Femur (tissue), 1 donor: ENCODE measurements around the gene TOE1.
A peak's percentile ranks its signal among the peaks of the same experiment; 100 is the strongest.

Experiments
- DNase-seq: peaks from one replicate; pipeline ENCODE4 v3.0.0-alpha.2; 2017

Gene TOE1

DNA sequence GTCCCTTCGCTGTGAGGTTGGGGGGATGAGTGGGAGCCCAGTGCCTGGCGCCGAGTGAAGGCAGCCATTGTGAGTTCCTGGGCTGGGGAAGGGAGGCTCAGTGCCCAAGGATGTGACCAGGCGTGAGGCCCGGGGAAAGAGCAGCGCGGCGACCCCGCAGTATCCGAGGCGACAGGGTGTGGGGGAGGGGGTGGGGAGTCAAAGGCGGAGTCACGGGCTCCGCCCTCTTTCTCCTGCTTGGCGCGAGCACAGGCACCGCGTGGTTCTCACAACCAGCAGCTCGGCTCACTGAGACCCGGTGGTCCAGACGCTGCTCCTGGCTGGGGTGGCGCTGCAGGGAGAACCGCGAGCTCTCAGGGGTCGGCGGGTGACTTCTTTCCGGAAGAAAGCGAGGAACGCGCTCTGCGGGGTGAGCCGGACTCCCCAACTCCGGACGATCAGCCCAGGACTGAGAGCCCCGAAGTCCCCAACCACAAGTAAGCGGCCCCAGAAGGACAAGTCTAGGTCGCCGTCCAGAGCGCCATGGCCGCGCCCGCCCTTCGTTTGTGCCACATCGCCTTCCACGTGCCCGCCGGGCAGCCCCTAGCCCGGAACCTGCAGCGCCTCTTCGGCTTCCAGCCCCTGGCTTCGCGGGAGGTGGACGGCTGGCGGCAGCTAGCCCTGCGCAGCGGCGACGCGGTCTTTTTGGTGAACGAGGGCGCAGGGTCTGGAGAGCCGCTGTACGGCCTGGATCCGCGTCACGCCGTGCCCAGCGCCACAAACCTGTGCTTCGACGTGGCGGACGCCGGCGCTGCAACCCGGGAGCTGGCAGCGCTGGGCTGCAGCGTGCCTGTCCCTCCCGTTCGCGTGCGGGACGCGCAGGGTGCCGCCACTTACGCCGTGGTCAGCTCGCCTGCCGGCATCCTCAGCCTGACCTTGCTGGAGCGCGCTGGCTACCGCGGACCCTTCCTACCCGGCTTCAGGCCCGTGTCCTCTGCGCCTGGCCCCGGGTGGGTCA, 13.0 kb upstream of the TOE1 start, which contains the start of gene HPDL:
Gene HPDL, plus strand, starts transcription at position 269 of the 997 bp plus-strand sequence. Its CDS starts 254 bp downstream, at position 523.
- peak; percentile 90 for DNase-seq

- DNase-seq: no peak
Measured at GRCh38 chr1:45327644-45328515, 12.1 kb upstream of the TOE1 start.

DNA sequence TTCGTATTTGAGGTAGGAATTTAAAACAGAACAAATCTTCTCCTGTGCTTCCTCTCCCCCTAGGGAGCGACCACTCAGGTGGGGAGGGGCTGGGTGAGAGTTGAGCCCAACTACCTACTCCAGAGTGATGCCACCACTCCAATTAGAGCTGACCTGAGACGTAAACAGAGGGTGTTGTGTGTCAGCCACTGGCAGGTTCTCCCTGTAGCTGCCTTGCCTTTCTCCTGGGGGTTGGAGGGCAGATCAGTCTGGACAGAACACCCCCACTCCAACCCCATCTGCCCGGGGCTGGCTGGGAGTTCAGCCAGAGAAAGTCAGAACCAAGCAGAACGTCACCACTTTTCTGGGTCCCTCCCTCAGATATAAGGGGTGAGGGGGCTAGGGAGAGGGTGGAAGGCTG, 11.3 kb upstream of the TOE1 start:
- no peak for DNase-seq

DNA sequence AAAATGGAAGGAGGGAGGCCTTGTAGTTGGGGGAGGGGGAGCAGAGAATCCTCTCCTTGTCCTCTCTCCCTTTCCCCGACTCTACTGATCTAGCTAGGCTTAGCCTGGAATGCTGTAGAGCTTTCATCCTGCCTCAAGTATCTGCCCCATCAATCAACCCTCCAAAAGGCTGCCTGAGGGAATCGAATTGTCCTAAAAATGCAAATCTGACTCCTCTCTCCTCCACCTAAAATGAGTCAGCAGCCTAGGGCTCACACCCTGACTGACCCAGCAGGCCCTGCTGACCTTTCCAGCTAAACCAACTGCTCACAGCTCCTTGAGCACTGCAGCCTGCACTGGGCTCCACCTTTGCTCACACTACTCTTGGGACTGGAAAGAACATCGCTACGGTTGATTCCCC, 10.5 kb upstream of the TOE1 start:
- DNase-seq: no peak

DNA sequence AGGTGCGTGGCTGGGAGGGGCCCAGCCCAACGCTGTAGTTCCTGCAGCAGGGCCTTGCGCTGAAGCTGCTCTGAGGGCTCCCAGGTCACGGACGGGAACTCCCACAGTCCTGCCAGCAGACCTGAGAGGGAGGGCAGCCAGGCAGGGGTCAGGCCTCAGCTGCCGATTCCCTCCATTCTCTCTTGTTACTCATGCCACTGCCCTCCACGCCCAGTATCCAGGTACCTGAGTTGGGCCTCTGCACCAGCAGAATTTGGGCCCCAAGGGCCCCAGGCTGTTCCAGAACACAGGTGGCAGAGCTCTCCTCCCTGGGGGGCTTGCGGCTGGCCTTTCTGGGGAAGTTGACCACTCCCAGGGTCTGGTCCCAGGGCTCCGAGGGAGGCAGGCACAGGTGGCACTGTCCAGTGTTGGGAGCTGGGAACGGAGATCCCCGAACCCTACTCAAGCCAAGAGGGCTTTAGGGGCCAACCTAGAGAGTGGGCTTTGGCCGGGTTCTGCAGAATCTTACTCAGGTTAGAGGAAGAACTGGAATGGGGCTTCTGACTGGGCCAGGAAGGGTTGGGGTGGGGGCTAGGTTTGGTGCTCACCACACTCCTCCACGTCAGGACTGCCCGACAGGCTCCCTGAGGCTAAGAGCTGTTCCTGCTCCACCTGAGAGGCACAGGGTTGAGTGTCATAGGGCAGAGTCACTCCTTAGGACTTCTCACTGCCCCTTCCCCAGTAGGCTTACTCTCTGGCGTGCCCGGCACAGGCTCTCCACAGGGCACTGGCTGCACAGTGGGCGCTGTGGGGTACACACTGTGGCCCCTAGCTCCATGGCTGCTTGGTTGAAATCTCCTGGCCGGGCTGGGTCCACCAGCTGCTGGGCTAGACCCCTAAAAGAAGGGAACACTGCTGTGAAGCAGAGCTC, 8.3 kb upstream of the TOE1 start:
- no peak for DNase-seq

- no peak for DNase-seq
Measured at GRCh38 chr1:45332346-45332720, 7.6 kb upstream of the TOE1 start.

DNA sequence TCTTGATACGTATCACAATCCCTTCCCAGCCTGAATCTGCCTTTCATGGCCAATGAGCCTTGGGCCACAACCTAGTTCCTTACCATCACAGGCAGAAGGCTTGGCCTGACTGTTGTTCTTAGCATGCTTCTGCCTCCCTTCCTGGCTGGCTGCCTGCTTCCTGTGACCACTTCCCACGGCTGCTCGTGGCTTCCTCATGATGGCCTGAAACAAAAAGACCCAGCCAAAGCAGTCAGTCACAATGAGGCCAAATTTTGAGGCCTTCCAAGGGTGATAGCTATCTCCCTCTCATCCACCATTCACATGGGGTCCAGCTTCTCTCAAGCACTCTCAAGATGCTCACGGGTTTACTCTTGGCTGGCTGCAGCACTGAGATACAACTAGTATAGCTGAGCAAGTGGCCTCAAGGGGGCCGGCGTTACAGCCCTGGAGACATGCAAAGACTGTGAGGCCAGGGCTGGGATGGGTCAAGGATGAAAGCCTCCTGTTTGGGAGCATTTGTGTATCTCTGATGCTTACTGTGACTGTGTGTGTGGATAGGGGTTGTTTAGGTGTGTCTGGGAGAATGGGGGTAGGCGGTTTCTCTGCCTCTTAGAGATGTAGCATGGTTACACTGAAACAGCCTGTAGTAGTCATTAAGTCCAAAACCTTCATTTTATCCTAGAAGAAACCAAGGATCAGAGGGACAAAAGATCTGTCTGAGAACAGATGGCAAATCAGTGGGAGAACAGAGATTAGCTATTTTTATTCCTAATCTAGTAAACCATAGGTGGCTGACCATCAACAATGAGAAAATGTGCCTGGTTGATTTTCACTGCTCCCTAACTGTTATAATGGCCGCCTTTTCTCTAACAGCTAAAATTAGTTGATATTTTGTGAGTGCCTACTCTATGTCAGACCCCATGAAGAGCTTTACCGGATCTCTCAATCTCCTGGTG, 5.4 kb upstream of the TOE1 start:
- DNase-seq: no peak

DNA sequence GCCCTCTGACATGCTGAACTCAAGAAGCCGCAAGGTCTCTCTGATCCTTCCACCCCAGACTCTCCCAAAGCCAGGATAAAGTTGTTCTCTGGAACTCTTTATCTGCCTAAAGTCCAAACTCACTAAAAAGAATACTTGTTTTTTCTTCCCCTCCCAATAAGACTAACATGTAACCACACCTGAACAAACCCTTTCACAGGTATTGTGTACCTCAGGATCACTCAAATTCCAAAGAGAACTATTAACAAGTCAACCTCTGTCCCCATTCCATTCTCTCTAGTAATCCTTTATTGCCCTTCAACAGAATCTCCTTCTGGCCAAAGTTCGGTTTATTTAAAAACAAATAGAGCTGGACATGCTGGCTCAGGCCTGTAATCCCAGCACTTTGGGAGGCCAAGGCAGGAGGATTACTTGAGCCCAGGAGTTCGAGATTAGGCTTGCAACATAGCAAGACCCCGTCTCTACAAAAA, 4.1 kb upstream of the TOE1 start:
- DNase-seq: no peak

DNA sequence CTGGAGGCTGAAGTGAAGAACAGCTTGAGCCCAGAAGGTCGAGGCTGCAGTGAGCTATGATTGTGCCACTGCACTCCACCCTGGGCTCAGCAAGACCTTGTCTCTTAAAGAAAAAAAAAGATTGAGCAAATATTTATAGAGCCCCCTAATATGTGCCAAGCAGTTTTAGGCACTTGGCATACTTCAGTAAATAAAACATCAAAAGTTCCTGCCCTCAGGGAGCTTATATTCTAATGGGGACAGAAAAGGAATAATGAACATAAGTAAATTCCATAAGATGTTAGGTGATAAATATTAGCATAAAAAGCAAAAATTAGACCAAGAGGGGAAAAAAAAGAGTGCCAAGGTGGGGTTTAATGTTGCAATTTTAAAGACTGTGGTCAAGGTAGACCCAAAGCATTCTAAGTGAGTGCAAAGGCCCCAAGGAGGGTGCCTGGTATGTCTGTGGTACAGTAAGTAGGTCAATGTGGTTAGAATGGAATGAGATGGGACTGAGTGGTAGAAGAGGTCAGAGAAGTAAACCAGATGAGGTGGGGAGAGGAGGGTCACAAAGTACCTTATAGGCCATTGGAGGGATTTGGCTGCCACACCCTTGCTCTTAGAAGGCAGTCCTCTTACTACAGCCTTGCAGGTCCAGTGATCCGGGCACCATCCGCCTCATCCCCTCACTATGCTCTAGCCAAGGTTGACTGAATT, 2.2 kb upstream of the TOE1 start:
- no peak for DNase-seq

DNA sequence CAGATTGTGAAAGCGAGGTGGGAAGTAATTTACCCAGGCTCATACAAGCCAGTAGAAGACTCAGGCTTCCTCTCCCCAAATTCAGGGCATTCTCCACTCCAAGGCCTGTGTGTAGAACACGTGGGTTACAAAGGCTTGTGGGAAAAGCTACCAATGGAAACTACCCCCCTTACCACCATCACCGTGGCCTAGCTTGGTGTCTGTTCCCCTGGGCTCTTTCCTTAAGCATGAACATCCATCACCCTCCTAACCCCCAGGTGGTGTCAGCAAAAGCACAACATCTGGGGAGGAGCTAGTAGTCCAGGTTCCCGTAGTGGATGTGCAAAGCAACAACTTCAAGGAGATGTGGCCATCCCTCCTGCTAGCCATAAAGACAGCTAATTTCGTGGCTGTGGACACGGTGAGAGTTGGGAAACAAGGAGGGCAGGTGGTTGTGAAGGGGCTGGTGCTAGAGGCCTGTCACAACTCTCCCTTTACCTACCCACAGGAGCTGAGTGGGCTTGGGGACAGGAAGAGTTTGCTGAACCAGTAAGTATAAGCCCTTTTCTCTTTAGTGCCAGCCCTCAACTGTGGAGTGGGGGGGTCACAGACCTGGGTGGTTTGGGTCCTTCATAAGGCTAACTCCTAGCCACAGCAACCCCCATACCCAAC, 971 bp downstream of the TOE1 start:
- DNase-seq: no peak

DNA sequence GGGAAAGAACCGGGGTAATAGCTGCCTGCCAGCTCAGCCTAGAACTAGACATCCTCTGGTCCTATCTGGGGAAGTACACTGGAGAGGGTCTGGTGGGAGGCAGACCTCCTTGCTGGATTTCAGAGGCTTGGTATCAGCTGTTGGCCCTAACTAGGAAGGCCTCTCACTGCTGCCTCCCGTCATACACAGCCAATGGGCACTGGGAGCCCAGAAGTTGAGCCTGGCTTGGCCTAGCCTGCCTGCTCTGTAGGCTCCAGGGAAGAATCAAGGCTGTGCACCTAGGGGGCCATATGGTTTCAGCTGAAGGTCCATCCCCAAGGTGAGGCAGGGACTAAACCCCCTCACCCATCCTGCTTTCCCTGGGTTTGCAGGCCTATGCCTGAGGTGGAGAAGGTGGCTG, 4.5 kb downstream of the TOE1 start:
- no peak for DNase-seq

GRCh38 chr1:45345014-45345413, 5.0 kb downstream of the TOE1 start:
- no peak for DNase-seq

DNA sequence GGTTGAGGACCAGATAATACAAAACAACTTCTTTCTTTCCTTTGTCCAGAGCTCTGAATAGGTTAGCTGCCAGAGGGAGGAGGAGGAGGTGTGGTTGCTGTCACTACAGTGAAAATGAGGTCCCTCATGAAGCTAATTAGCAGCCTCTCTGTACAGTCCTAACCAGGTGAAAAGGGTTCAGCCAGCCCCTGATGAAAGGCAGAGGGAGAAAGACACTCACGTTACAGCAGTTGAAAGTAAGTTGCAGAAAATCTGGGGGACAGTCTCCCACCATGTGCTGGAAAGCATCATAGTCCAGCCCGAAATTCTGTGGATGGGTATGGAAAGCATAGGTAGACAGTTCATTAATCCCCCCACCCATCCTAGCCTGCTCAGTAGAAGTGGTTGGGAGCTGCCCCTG, 6.5 kb downstream of the TOE1 start:
- no peak for DNase-seq

- no peak for DNase-seq
Measured at GRCh38 chr1:45348020-45348419, 8.1 kb downstream of the TOE1 start.

DNA sequence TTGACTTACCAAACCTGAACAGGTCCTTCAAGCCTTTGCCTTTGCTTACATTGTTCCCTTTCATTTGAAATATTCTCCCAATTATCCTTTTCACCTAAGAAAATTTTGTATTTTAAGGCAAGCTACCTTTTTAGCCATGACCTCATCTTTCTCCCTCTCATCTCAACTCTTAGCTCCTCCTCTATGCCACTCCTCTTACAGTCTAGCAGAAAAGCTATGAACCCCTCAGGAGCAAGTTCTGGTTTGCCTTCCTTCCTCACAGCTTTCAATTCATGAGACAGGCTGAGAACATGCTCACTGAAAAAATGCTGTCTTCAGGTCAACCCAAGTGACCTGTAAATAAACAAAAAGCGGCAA, 8.6 kb downstream of the TOE1 start:
- DNase-seq: no peak

- DNase-seq: no peak
Measured at GRCh38 chr1:45348966-45349677, 9.2 kb downstream of the TOE1 start.

DNA sequence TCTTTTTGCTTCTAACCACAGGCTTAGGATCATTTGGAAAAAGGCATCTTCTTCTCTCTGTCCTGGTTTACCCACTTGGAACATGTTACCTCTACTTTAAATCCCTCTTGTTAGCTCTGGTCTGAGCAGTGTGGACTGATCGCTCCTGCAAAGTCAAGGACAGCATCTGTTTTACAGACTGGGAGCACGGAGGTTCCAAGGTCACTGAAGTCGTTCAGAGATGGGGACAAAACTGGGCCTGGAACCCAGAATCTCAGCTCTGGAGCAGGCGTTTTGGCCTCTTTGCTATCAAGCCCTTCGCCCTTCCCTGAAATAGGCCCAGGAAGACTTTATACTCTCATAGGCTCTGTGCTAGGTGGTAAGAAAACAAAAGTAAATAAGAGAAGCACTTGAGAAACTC, 11.5 kb downstream of the TOE1 start:
- DNase-seq: no peak

DNA sequence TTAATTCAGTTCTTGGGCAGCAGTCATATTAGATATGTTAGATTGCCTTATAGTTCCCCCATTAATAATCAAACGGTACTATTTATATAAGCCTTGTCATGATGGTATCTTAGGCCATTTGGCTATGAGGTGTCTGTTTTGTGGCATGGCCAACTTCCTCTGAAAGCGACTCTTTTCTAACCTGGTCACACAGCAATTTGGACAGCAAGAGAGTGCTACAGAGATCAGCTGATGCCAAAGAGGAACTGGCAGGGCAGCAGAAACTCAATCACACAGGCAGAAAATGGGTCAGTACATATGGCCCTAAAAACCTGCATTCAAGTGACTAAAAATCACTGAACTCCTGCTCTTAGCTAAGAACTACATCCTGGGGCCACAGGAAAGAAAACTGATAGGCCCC, 13.7 kb downstream of the TOE1 start:
- DNase-seq: no peak

GRCh38 chr1:45354838-45355237, 14.9 kb downstream of the TOE1 start:
- no peak for DNase-seq

GRCh38 chr1:45355683-45356082, 15.7 kb downstream of the TOE1 start:
- no peak for DNase-seq
